Peyer's patch (tissue), 4 donors: Measurements from ENCODE around the gene DSTYK.

Source experiments
- POLR2A ChIP-seq, 2 donors: fragments of 450-650 bp; IDR thresholded peaks; one replicate each; pipeline ENCODE4 v1.5.1; 2017; ENCODE audit warnings: antibody characterized with exemption in 2 of 2, mild to moderate bottlenecking in 2 of 2, moderate library complexity in 2 of 2
- TF ChIP-seq, protein P1 (sequence below), 6 experiments: fragments of 450-650 bp in 4 of 6; fragments of 200-600 bp in 2 of 6; sonication (generic) in 1 of 6; IDR thresholded peaks; one replicate each; pipeline ENCODE4 v1.5.1; 2017 to 2019; ENCODE audit warnings: antibody characterized with exemption in 6 of 6, mild to moderate bottlenecking in 3 of 6, moderate library complexity in 1 of 6

DNA sequence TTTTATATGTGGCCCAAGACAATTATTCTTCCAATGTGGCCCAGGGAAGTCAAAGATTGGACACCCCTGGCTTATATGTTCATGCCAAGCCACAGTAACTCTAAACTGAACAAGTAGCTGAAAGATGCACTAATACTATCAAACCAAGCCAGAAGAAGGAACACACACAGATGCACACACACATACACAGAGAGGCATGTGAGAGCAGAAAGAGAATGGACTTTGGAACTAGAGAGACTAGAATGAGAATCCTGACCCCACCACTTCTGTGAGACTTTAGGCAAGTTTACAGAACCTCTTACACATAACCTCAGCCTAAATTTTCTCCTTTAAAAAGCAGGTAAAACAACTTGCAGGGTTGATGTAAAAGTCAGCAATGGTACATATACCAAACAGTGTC is 116.1 kb downstream of the DSTYK start:
- TF ChIP-seq POLR2A (IDR thresholded peaks at IDR 0.05) = no peak
- TF ChIP-seq, protein P1, sequence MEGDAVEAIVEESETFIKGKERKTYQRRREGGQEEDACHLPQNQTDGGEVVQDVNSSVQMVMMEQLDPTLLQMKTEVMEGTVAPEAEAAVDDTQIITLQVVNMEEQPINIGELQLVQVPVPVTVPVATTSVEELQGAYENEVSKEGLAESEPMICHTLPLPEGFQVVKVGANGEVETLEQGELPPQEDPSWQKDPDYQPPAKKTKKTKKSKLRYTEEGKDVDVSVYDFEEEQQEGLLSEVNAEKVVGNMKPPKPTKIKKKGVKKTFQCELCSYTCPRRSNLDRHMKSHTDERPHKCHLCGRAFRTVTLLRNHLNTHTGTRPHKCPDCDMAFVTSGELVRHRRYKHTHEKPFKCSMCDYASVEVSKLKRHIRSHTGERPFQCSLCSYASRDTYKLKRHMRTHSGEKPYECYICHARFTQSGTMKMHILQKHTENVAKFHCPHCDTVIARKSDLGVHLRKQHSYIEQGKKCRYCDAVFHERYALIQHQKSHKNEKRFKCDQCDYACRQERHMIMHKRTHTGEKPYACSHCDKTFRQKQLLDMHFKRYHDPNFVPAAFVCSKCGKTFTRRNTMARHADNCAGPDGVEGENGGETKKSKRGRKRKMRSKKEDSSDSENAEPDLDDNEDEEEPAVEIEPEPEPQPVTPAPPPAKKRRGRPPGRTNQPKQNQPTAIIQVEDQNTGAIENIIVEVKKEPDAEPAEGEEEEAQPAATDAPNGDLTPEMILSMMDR (IDR thresholded peaks at IDR 0.05) = no peak
